DND-41 (cell line): ENCODE data around the gene CRTAC1.

ENCODE experiments used
- ATAC-seq: fragments of 200-7000 bp; cut with Tn5 transposase; 3 replicates; pipeline ENCODE4 v1.9.1; 2021; ENCODE audit warnings: low read depth; ENCODE audit not compliant: insufficient read depth
- DNase-seq: peaks from one replicate; pipeline ENCODE4 v3.0.0-alpha.2; 2020
- H2AFZ ChIP-seq: 2 replicates; pipeline ENCODE4 v1.6.0; 2012; ENCODE audit warnings: low read depth, low read length
- H3K27ac ChIP-seq: 2 replicates; pipeline ENCODE4 v1.5.1; 2012; ENCODE audit warnings: low read length, inconsistent platforms
- H3K27me3 ChIP-seq: fragments of 200-600 bp; sonication (generic); 2 replicates; pipeline ENCODE4 v1.6.0; 2012; ENCODE audit warnings: low read length, mild to moderate bottlenecking, inconsistent platforms; ENCODE audit not compliant: insufficient read depth, poor library complexity
- H3K36me3 ChIP-seq: 2 replicates; pipeline ENCODE4 v1.5.1; 2012; ENCODE audit warnings: low read length, inconsistent platforms; ENCODE audit not compliant: insufficient read depth
- H3K4me1 ChIP-seq: 2 replicates; pipeline ENCODE4 v1.5.1; 2012; ENCODE audit warnings: mild to moderate bottlenecking, low read length; ENCODE audit not compliant: insufficient read depth
- H3K4me2 ChIP-seq: 2 replicates; pipeline ENCODE4 v1.6.0; 2012; ENCODE audit warnings: mild to moderate bottlenecking, moderate library complexity, low read length, inconsistent platforms; ENCODE audit not compliant: insufficient read depth
- H3K4me3 ChIP-seq, 2 experiments: fragments of 200-600 bp in 1 of 2; shearing (Covaris generic) in 1 of 2; 2 replicates each; pipeline ENCODE4 v1.5.1; 2012 to 2016; ENCODE audit warnings: inconsistent platforms in 2 of 2, low read length in 2 of 2, mild to moderate bottlenecking in 2 of 2, low read depth in 1 of 2, moderate library complexity in 1 of 2
- H3K79me2 ChIP-seq: 2 replicates; pipeline ENCODE4 v1.6.0; 2012; ENCODE audit warnings: low read length, inconsistent platforms; ENCODE audit not compliant: insufficient read depth
- H3K9ac ChIP-seq: 2 replicates; pipeline ENCODE4 v1.6.0; 2012; ENCODE audit warnings: low read depth, mild to moderate bottlenecking, inconsistent platforms, low read length, moderate library complexity
- H3K9me3 ChIP-seq: 2 replicates; pipeline ENCODE4 v1.5.1; 2012; ENCODE audit warnings: low read length, moderate library complexity, mild to moderate bottlenecking, inconsistent platforms; ENCODE audit not compliant: insufficient read depth, severe bottlenecking
- H4K20me1 ChIP-seq: 2 replicates; pipeline ENCODE4 v1.6.0; 2012; ENCODE audit warnings: low read length; ENCODE audit not compliant: insufficient read depth
- CTCF ChIP-seq: IDR thresholded peaks from 2 replicates; pipeline ENCODE4 v1.5.1; 2012; ENCODE audit warnings: borderline replicate concordance, low read length, moderate library complexity, mild to moderate bottlenecking; ENCODE audit not compliant: poor library complexity, severe bottlenecking; ENCODE audit errors: extremely low read depth
- EZH2 ChIP-seq: IDR thresholded peaks from 3 replicates; pipeline ENCODE4 v1.6.1; 2012; ENCODE audit warnings: borderline replicate concordance, low read depth, mild to moderate bottlenecking, moderate library complexity, low read length, inconsistent platforms; ENCODE audit not compliant: severe bottlenecking

CRTAC1 gene

GRCh38 chr10:98062424-98062823 is 32.0 kb upstream of the CRTAC1 start:
- H3K9ac ChIP-seq: no peak overlapping the region
- TF ChIP-seq EZH2 (no peak), CTCF (no peak)
- H3K4me3 ChIP-seq: no peak overlapping the region
- no peak for ATAC-seq
- no peaks in the 10 kb centered on the region for H3K79me2 ChIP-seq
- H3K27me3 ChIP-seq: no peaks in the 10 kb centered on the region
- H3K4me1 ChIP-seq: no peaks in the 10 kb centered on the region
- H3K4me2 ChIP-seq: no peak overlapping the region
- no peak overlapping the region for H2AFZ ChIP-seq
- H3K9me3 ChIP-seq: no peaks in the 10 kb centered on the region
- H3K36me3 ChIP-seq: no peaks in the 10 kb centered on the region
- no peak overlapping the region for H3K27ac ChIP-seq
- no peak for DNase-seq
- no peaks in the 10 kb centered on the region for H4K20me1 ChIP-seq

- no peak for DNase-seq
- Histone ChIP-seq H3K79me2 (no peaks in the 10 kb centered on the region), H4K20me1 (peaks cover 12% of the 10 kb centered on the region; the same call in 1 of the 2 replicates), H3K4me3 (no peak overlapping the region), H3K4me1 (no peaks in the 10 kb centered on the region), H3K36me3 (no peaks in the 10 kb centered on the region), H2AFZ (no peak overlapping the region), H3K9ac (no peak overlapping the region), H3K27ac (no peak overlapping the region), H3K27me3 (no peaks in the 10 kb centered on the region), H3K4me2 (no peak overlapping the region), H3K9me3 (no peaks in the 10 kb centered on the region)
- TF ChIP-seq CTCF (no peak), EZH2 (no peak)
- ATAC-seq: no peak
Measured at GRCh38 chr10:98060079-98060478, 29.7 kb upstream of the CRTAC1 start.

GRCh38 chr10:98058295-98058694 is 27.9 kb upstream of the CRTAC1 start:
- Histone ChIP-seq H3K27me3 (no peaks in the 10 kb centered on the region), H4K20me1 (peaks cover 12% of the 10 kb centered on the region; the same call in 1 of the 2 replicates), H3K4me3 (no peak overlapping the region), H3K36me3 (no peaks in the 10 kb centered on the region), H3K4me1 (no peaks in the 10 kb centered on the region), H3K27ac (no peak overlapping the region), H3K4me2 (no peak overlapping the region), H2AFZ (no peak overlapping the region), H3K9ac (no peak overlapping the region), H3K9me3 (no peaks in the 10 kb centered on the region), H3K79me2 (no peaks in the 10 kb centered on the region)
- DNase-seq (no peak), ATAC-seq (no peak)
- TF ChIP-seq CTCF (no peak), EZH2 (no peak)

- Histone ChIP-seq H3K79me2 (no peaks in the 10 kb centered on the region), H3K36me3 (no peaks in the 10 kb centered on the region), H3K4me2 (no peak overlapping the region), H3K9ac (no peak overlapping the region), H3K4me3 (no peak overlapping the region), H3K9me3 (no peaks in the 10 kb centered on the region), H3K27ac (no peak overlapping the region), H2AFZ (no peak overlapping the region), H3K27me3 (peaks cover 5% of the 10 kb centered on the region), H3K4me1 (no peaks in the 10 kb centered on the region), H4K20me1 (peaks cover 12% of the 10 kb centered on the region; the same call in 1 of the 2 replicates)
- ATAC-seq: peak; percentile 72
- TF ChIP-seq CTCF (no peak), EZH2 (no peak)
- peak; percentile 66 for DNase-seq
Measured at GRCh38 chr10:98055841-98056516, 25.6 kb upstream of the CRTAC1 start.
